WTC11 (cell line): Measurements from ENCODE around the gene RAB3D. TPM values are rescaled to one million over a fixed set of nuclear protein-coding genes. Genes with fewer than 3 reads are reported as not detected.
"Not testable (repeated sequence)": the region's sequence is repeated elsewhere in the genome, so short reads cannot be mapped to it uniquely, and the experiment has no call there.

ENCODE experiments used
- ATAC-seq: fragments of 200-7000 bp; cut with Tn5 transposase; 2 replicates; pipeline ENCODE4 v1.10.0; 2021; ENCODE audit warnings: mild to moderate bottlenecking, moderate library complexity
- CTCF ChIA-PET: fragments of 300-600 bp; sonication (Branson Sonifier 250); formaldehyde crosslinking; loops from one replicate; lab custom pipeline; 2021; ENCODE audit warnings: antibody characterized with exemption; lab: Charles Lee
- POLR2A ChIA-PET: fragments of 350-600 bp; sonication (Branson Sonifier 250); formaldehyde crosslinking; loops from one replicate; lab custom pipeline; 2021; ENCODE audit warnings: antibody characterized with exemption; lab: Charles Lee
- DNase-seq: peaks from one replicate; pipeline ENCODE4 v3.0.0; 2021; ENCODE audit warnings: low spot score
- H3K27ac Mint-ChIP-seq: 2 replicates; pipeline ENCODE4 v1.8.0; 2021; ENCODE audit warnings: mixed read lengths
- H3K27me3 Mint-ChIP-seq: 2 replicates; pipeline ENCODE4 v1.8.0; 2021; ENCODE audit warnings: low read depth, mild to moderate bottlenecking, moderate library complexity, mixed read lengths
- H3K36me3 Mint-ChIP-seq: 2 replicates; pipeline ENCODE4 v1.8.0; 2021; ENCODE audit warnings: mixed read lengths
- H3K4me1 Mint-ChIP-seq: 2 replicates; pipeline ENCODE4 v1.8.0; 2022; ENCODE audit warnings: mixed read lengths
- H3K4me3 Mint-ChIP-seq: 2 replicates; pipeline ENCODE4 v1.8.0; 2021; ENCODE audit warnings: mild to moderate bottlenecking, moderate library complexity, mixed read lengths
- H3K9me3 Mint-ChIP-seq: 2 replicates; pipeline ENCODE4 v1.8.0; 2021; ENCODE audit warnings: mixed read lengths
- ATF1 ChIP-seq: sonication (generic); formaldehyde crosslinking; IDR thresholded peaks from 2 replicates; pipeline ENCODE4 v1.8.1; 2023; ENCODE audit warnings: mild to moderate bottlenecking, moderate library complexity, missing genetic modification reagents
- ATF2 ChIP-seq: sonication (generic); formaldehyde crosslinking; IDR thresholded peaks from 2 replicates; pipeline ENCODE4 v1.8.1; 2022; ENCODE audit warnings: low read depth, missing genetic modification reagents, borderline replicate concordance
- E2F1 ChIP-seq: sonication (generic); formaldehyde crosslinking; IDR thresholded peaks from 2 replicates; pipeline ENCODE4 v1.8.0; 2022; ENCODE audit warnings: mild to moderate bottlenecking, missing genetic modification reagents
- ELF4 ChIP-seq: sonication (generic); formaldehyde crosslinking; IDR thresholded peaks from 2 replicates; pipeline ENCODE4 v1.8.1; 2022; ENCODE audit warnings: low read depth, mild to moderate bottlenecking, moderate library complexity, missing genetic modification reagents
- ETV6 ChIP-seq: sonication (generic); formaldehyde crosslinking; IDR thresholded peaks from 2 replicates; pipeline ENCODE4 v1.8.1; 2022; ENCODE audit warnings: mild to moderate bottlenecking, missing genetic modification reagents
- FOXK1 ChIP-seq: sonication (generic); formaldehyde crosslinking; IDR thresholded peaks from 2 replicates; pipeline ENCODE4 v1.8.0; 2022; ENCODE audit warnings: mild to moderate bottlenecking, moderate library complexity, missing genetic modification reagents
- FOXP1 ChIP-seq: sonication (generic); formaldehyde crosslinking; IDR thresholded peaks from 2 replicates; pipeline ENCODE4 v1.8.0; 2022; ENCODE audit warnings: missing genetic modification reagents, mild to moderate bottlenecking, moderate library complexity, borderline replicate concordance
- GRHL2 ChIP-seq: fragments of 250-450 bp; sonication (Bioruptor Pico); IDR thresholded peaks from 2 replicates; pipeline ENCODE4 v1.8.0; 2022; ENCODE audit warnings: mild to moderate bottlenecking, moderate library complexity; ENCODE audit not compliant: insufficient replicate concordance, severe bottlenecking
- JUN ChIP-seq: sonication (generic); formaldehyde crosslinking; IDR thresholded peaks from 2 replicates; pipeline ENCODE4 v1.8.0; 2023; ENCODE audit warnings: mild to moderate bottlenecking, missing genetic modification reagents
- NFATC4 ChIP-seq: fragments of 250-450 bp; sonication (Bioruptor Pico); IDR thresholded peaks from 2 replicates; pipeline ENCODE4 v1.9.0; 2021; ENCODE audit warnings: mild to moderate bottlenecking
- NFE2L1 ChIP-seq: sonication (generic); formaldehyde crosslinking; IDR thresholded peaks from 2 replicates; pipeline ENCODE4 v1.8.1; 2023; ENCODE audit warnings: missing genetic modification reagents
- SMAD4 ChIP-seq: sonication (generic); formaldehyde crosslinking; IDR thresholded peaks from 2 replicates; pipeline ENCODE4 v1.8.0; 2022; ENCODE audit warnings: mild to moderate bottlenecking, missing genetic modification reagents
- SOX15 ChIP-seq: fragments of 250-450 bp; sonication (Bioruptor Pico); IDR thresholded peaks from 2 replicates; pipeline ENCODE4 v1.9.0; 2021; ENCODE audit warnings: mild to moderate bottlenecking
- ZNF121 ChIP-seq: sonication (generic); formaldehyde crosslinking; IDR thresholded peaks from 2 replicates; pipeline ENCODE4 v1.8.0; 2023; ENCODE audit warnings: missing genetic modification reagents
- ZNF138 ChIP-seq: sonication (generic); formaldehyde crosslinking; conservative IDR thresholded peaks from 2 replicates; pipeline ENCODE4 v1.8.1; 2022; ENCODE audit warnings: mild to moderate bottlenecking, moderate library complexity, missing genetic modification reagents
- ZNF317 ChIP-seq: sonication (generic); formaldehyde crosslinking; IDR thresholded peaks from 2 replicates; pipeline ENCODE4 v1.8.1; 2023; ENCODE audit warnings: low read depth, mild to moderate bottlenecking, moderate library complexity, missing genetic modification reagents, borderline replicate concordance
- ZNF423 ChIP-seq: fragments of 250-450 bp; sonication (Bioruptor Pico); IDR thresholded peaks from 2 replicates; pipeline ENCODE4 v2.1.2; 2022; ENCODE audit warnings: mild to moderate bottlenecking, moderate library complexity
- total RNA-seq: library from RNA; stranded (reverse); gene quantifications from 3 replicates; pipeline ENCODE4 v1.2.3, GENCODE V29; 2021
- TF ChIP-seq, protein P1 (sequence below): sonication (generic); formaldehyde crosslinking; IDR thresholded peaks from 2 replicates; pipeline ENCODE4 v1.8.1; 2022; ENCODE audit warnings: mild to moderate bottlenecking, missing genetic modification reagents, moderate library complexity, borderline replicate concordance
- TF ChIP-seq, protein P2 (sequence below): sonication (generic); formaldehyde crosslinking; IDR thresholded peaks from 2 replicates; pipeline ENCODE4 v1.8.1; 2022; ENCODE audit warnings: low read depth, mild to moderate bottlenecking, moderate library complexity, missing genetic modification reagents, borderline replicate concordance
- TF ChIP-seq, protein P3 (sequence below): sonication (generic); formaldehyde crosslinking; IDR thresholded peaks from 2 replicates; pipeline ENCODE4 v1.8.0; 2022; ENCODE audit warnings: mild to moderate bottlenecking, missing genetic modification reagents
- TF ChIP-seq, protein P4 (sequence below): sonication (generic); formaldehyde crosslinking; IDR thresholded peaks from 2 replicates; pipeline ENCODE4 v1.8.1; 2022; ENCODE audit warnings: mild to moderate bottlenecking, moderate library complexity, missing genetic modification reagents

RAB3D gene
- total RNA-seq, 1 experiment from 2014 or later: 18.9 TPM

- TF ChIP-seq ZNF138 (CRISPR knock-in tag): no peak
Measured at GRCh38 chr19:11355160-11356073, 16.0 kb upstream of the RAB3D start, which contains the start of gene PLPPR2 (continued).

- DNase-seq, CTCF ChIA-PET, ATAC-seq, POLR2A ChIA-PET, H3K27ac Mint-ChIP-seq, H3K9me3 Mint-ChIP-seq, H3K4me3 Mint-ChIP-seq, H3K36me3 Mint-ChIP-seq: not testable (repeated sequence)
- Mint-ChIP-seq H3K4me1 (peaks cover 12% of the 10 kb centered on the region), H3K27me3 (peaks cover 73% of the 10 kb centered on the region)
- peak; percentile 90 for TF ChIP-seq ZNF121 (CRISPR knock-in tag)
Measured at GRCh38 chr19:11354102-11354501, 14.6 kb upstream of the RAB3D start.

- peaks cover 10% of the 10 kb centered on the region for H3K9me3 Mint-ChIP-seq
- CTCF ChIA-PET: no interaction called here
- peaks cover 4% of the 10 kb centered on the region; the same call in 1 of the 2 replicates for H3K36me3 Mint-ChIP-seq
- DNase-seq (no peak), ATAC-seq (no peak)
- H3K4me3 Mint-ChIP-seq: no peak overlapping the region
- H3K27ac Mint-ChIP-seq: no peak overlapping the region
- no peak for TF ChIP-seq E2F1 (CRISPR knock-in tag)
- TF ChIP-seq NFATC4 (CRISPR knock-in tag): no peak
- TF ChIP-seq ELF4 (CRISPR knock-in tag): no peak
- no peak for TF ChIP-seq SMAD4
- TF ChIP-seq, protein P1, sequence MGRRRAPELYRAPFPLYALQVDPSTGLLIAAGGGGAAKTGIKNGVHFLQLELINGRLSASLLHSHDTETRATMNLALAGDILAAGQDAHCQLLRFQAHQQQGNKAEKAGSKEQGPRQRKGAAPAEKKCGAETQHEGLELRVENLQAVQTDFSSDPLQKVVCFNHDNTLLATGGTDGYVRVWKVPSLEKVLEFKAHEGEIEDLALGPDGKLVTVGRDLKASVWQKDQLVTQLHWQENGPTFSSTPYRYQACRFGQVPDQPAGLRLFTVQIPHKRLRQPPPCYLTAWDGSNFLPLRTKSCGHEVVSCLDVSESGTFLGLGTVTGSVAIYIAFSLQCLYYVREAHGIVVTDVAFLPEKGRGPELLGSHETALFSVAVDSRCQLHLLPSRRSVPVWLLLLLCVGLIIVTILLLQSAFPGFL (CRISPR knock-in tag): no peak
- no peak for TF ChIP-seq FOXK1 (CRISPR knock-in tag)
- no peak for TF ChIP-seq ATF1 (CRISPR knock-in tag)
- TF ChIP-seq SOX15 (CRISPR knock-in tag): no peak
- TF ChIP-seq ZNF423 (CRISPR knock-in tag): no peak
- no peak for TF ChIP-seq ATF2 (CRISPR knock-in tag)
- peaks cover 26% of the 10 kb centered on the region for H3K4me1 Mint-ChIP-seq
- POLR2A ChIA-PET: no interaction called here
- H3K27me3 Mint-ChIP-seq: peaks cover 38% of the 10 kb centered on the region
Measured at GRCh38 chr19:11349171-11349570, 9.7 kb upstream of the RAB3D start.

DNA sequence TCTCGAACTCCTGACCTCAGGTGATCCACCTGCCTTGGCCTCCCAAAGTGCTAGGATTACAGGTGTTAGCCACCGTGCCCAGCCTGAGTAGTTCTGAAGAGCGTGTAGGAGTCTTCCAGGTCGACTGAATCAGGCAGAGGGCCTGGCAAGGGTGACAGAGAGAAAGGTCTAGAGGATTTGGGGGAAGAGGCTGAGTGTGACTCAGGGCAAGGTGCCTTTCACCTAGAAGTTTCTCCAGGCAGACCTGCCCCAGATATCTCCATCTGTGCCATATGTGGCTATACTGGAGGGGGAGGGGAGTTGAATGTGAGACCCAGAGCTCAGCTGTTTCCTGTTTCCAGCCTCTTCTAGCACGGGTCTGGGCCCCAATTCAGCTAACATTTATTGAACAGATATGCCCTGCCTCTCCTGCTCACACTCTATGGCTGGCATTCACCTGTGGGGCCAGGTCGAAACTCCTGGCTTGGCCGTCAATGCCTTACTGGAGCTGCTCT lies 8.1 kb upstream of the RAB3D start:
- peak overlapping the region; percentile 95 for H3K4me3 Mint-ChIP-seq
- TF ChIP-seq GRHL2 (no peak), JUN (CRISPR knock-in tag) (no peak), ELF4 (CRISPR knock-in tag) (no peak), ZNF121 (CRISPR knock-in tag) (no peak), FOXP1 (no peak), ZNF317 (CRISPR knock-in tag) (no peak), NFE2L1 (CRISPR knock-in tag) (no peak), ETV6 (CRISPR knock-in tag) (no peak)
- TF ChIP-seq, protein P2, sequence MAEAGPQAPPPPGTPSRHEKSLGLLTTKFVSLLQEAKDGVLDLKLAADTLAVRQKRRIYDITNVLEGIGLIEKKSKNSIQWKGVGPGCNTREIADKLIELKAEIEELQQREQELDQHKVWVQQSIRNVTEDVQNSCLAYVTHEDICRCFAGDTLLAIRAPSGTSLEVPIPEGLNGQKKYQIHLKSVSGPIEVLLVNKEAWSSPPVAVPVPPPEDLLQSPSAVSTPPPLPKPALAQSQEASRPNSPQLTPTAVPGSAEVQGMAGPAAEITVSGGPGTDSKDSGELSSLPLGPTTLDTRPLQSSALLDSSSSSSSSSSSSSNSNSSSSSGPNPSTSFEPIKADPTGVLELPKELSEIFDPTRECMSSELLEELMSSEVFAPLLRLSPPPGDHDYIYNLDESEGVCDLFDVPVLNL: no peak
- TF ChIP-seq, protein P3, sequence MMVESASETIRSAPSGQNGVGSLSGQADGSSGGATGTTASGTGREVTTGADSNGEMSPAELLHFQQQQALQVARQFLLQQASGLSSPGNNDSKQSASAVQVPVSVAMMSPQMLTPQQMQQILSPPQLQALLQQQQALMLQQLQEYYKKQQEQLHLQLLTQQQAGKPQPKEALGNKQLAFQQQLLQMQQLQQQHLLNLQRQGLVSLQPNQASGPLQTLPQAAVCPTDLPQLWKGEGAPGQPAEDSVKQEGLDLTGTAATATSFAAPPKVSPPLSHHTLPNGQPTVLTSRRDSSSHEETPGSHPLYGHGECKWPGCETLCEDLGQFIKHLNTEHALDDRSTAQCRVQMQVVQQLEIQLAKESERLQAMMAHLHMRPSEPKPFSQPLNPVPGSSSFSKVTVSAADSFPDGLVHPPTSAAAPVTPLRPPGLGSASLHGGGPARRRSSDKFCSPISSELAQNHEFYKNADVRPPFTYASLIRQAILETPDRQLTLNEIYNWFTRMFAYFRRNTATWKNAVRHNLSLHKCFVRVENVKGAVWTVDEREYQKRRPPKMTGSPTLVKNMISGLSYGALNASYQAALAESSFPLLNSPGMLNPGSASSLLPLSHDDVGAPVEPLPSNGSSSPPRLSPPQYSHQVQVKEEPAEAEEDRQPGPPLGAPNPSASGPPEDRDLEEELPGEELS (CRISPR knock-in tag): no peak
- TF ChIP-seq, protein P4, sequence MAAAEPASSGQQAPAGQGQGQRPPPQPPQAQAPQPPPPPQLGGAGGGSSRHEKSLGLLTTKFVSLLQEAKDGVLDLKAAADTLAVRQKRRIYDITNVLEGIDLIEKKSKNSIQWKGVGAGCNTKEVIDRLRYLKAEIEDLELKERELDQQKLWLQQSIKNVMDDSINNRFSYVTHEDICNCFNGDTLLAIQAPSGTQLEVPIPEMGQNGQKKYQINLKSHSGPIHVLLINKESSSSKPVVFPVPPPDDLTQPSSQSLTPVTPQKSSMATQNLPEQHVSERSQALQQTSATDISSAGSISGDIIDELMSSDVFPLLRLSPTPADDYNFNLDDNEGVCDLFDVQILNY (CRISPR knock-in tag): no peak

More for the DNA sequence above, 8.1 kb upstream of the RAB3D start:
- ATAC-seq (no peak), DNase-seq (no peak)
- Mint-ChIP-seq H3K27ac (peak overlapping the region; percentile 87), H3K9me3 (peaks cover 10% of the 10 kb centered on the region), H3K27me3 (peaks cover 30% of the 10 kb centered on the region), H3K36me3 (peaks cover 5% of the 10 kb centered on the region; the same call in 1 of the 2 replicates), H3K4me1 (peaks cover 26% of the 10 kb centered on the region)
- ChIA-PET POLR2A (no interaction called here), CTCF (interaction anchor here (1.5 to 3.0 kb wide), 3 partner anchors 14 to 54 kb away, joined by 4 to 37 read pairs (median 20); partner anchors contain the start of gene EPOR)
